Neural progenitor cell (in vitro differentiated cells): ENCODE data around the gene MRO. TPM values are rescaled to one million over a fixed set of nuclear protein-coding genes. Genes with fewer than 3 reads are reported as not detected.

Experiments
- DNase-seq: peaks from one replicate; pipeline ENCODE4 v3.0.0-alpha.2; 2016; ENCODE audit warnings: low spot score
- H2AFZ ChIP-seq: fragments of 200-600 bp; sonication (generic); replicated peaks from 2 replicates; pipeline ENCODE4 v1.6.1; 2016; ENCODE audit warnings: antibody characterized with exemption
- H3F3A ChIP-seq: fragments of 200-600 bp; sonication (generic); 2 replicates; pipeline ENCODE4 v1.6.1; 2016; ENCODE audit warnings: antibody characterized with exemption, low read depth
- H3K27ac ChIP-seq: fragments of 200-600 bp; sonication (generic); 2 replicates; pipeline ENCODE4 v1.5.1; 2016; ENCODE audit warnings: mild to moderate bottlenecking
- H3K27me3 ChIP-seq: fragments of 200-600 bp; sonication (generic); 2 replicates; pipeline ENCODE4 v1.6.1; 2016; ENCODE audit warnings: mild to moderate bottlenecking, moderate library complexity
- H3K36me3 ChIP-seq: fragments of 200-600 bp; sonication (generic); 2 replicates; pipeline ENCODE4 v1.5.1; 2016
- H3K4me1 ChIP-seq: fragments of 200-600 bp; sonication (generic); 2 replicates; pipeline ENCODE4 v1.6.1; 2016; ENCODE audit warnings: mixed run types
- H3K4me2 ChIP-seq: fragments of 200-600 bp; sonication (generic); 2 replicates; pipeline ENCODE4 v1.6.1; 2016
- H3K4me3 ChIP-seq: fragments of 200-600 bp; sonication (generic); 2 replicates; pipeline ENCODE4 v1.5.1; 2016
- H3K79me2 ChIP-seq: fragments of 200-600 bp; sonication (generic); 2 replicates; pipeline ENCODE4 v1.6.1; 2016; ENCODE audit warnings: low read depth
- H3K9ac ChIP-seq: fragments of 200-600 bp; sonication (generic); 2 replicates; pipeline ENCODE4 v1.6.1; 2016
- H3K9me3 ChIP-seq: fragments of 200-600 bp; sonication (generic); 2 replicates; pipeline ENCODE4 v1.5.1; 2016; ENCODE audit warnings: low read depth
- H4K20me1 ChIP-seq: fragments of 200-600 bp; sonication (generic); 2 replicates; pipeline ENCODE4 v1.6.1; 2016; ENCODE audit warnings: low read depth
- H3K27ac Mint-ChIP-seq: 3 replicates; pipeline ENCODE4 v1.8.0; 2021; ENCODE audit warnings: mixed read lengths
- H3K27me3 Mint-ChIP-seq: 2 replicates; pipeline ENCODE4 v1.8.0; 2022; ENCODE audit warnings: low read depth, mild to moderate bottlenecking, inconsistent platforms, moderate library complexity, mixed read lengths; ENCODE audit not compliant: insufficient read depth
- H3K36me3 Mint-ChIP-seq: 3 replicates; pipeline ENCODE4 v1.8.0; 2021; ENCODE audit warnings: mixed read lengths
- H3K4me1 Mint-ChIP-seq: 3 replicates; pipeline ENCODE4 v1.8.0; 2021; ENCODE audit warnings: mixed read lengths
- H3K4me3 Mint-ChIP-seq: 3 replicates; pipeline ENCODE4 v1.8.0; 2021; ENCODE audit warnings: mild to moderate bottlenecking, moderate library complexity, mixed read lengths
- H3K9me3 Mint-ChIP-seq: 3 replicates; pipeline ENCODE4 v1.8.0; 2020; ENCODE audit warnings: mixed read lengths
- EZH2 ChIP-seq: fragments of 200-600 bp; sonication (generic); IDR thresholded peaks from 2 replicates; pipeline ENCODE4 v1.6.1; 2017; ENCODE audit warnings: antibody characterized with exemption, mild to moderate bottlenecking, moderate library complexity
- EZH2phosphoT487 ChIP-seq: fragments of 200-600 bp; sonication (generic); IDR thresholded peaks from 2 replicates; pipeline ENCODE4 v1.6.1; 2017; ENCODE audit warnings: antibody characterized with exemption
- total RNA-seq: library from RNA; depleted of rRNA; stranded (reverse); fragments of >200 nt; gene quantifications from 2 replicates; pipeline ENCODE4 v1.2.3, GENCODE V29; 2015; ENCODE audit warnings: low replicate concordance
- TF ChIP-seq, protein P1 (sequence below): fragments of 200-600 bp; sonication (generic); IDR thresholded peaks from 2 replicates; pipeline ENCODE4 v1.5.1; 2017; ENCODE audit warnings: antibody characterized with exemption, mild to moderate bottlenecking

The MRO gene
- total RNA-seq, 1 donor from 2014 or later: not detected

GRCh38 chr18:50802141-50802540, 17.7 kb downstream of the MRO start:
- no peaks in the 10 kb centered on the region for H3K4me1 ChIP-seq
- H3K9ac ChIP-seq: no peak overlapping the region
- H2AFZ ChIP-seq: no peak overlapping the region
- no peak overlapping the region for H3K4me3 ChIP-seq
- no peaks in the 10 kb centered on the region for H3K4me1 Mint-ChIP-seq
- no peaks in the 10 kb centered on the region for H3F3A ChIP-seq
- H3K4me3 Mint-ChIP-seq: no peak overlapping the region
- H3K27me3 ChIP-seq: no peaks in the 10 kb centered on the region
- no peaks in the 10 kb centered on the region for H3K79me2 ChIP-seq
- H3K9me3 Mint-ChIP-seq: no peaks in the 10 kb centered on the region
- H3K36me3 Mint-ChIP-seq: no peaks in the 10 kb centered on the region
- no peak overlapping the region for H3K27ac Mint-ChIP-seq
- TF ChIP-seq EZH2 (no peak), EZH2phosphoT487 (no peak)
- TF ChIP-seq, protein P1, sequence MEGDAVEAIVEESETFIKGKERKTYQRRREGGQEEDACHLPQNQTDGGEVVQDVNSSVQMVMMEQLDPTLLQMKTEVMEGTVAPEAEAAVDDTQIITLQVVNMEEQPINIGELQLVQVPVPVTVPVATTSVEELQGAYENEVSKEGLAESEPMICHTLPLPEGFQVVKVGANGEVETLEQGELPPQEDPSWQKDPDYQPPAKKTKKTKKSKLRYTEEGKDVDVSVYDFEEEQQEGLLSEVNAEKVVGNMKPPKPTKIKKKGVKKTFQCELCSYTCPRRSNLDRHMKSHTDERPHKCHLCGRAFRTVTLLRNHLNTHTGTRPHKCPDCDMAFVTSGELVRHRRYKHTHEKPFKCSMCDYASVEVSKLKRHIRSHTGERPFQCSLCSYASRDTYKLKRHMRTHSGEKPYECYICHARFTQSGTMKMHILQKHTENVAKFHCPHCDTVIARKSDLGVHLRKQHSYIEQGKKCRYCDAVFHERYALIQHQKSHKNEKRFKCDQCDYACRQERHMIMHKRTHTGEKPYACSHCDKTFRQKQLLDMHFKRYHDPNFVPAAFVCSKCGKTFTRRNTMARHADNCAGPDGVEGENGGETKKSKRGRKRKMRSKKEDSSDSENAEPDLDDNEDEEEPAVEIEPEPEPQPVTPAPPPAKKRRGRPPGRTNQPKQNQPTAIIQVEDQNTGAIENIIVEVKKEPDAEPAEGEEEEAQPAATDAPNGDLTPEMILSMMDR: no peak
- H3K27ac ChIP-seq: no peak overlapping the region
- H3K36me3 ChIP-seq: no peaks in the 10 kb centered on the region
- H3K27me3 Mint-ChIP-seq: peaks cover 2% of the 10 kb centered on the region
- no peaks in the 10 kb centered on the region for H3K9me3 ChIP-seq
- no peak for DNase-seq
- H4K20me1 ChIP-seq: no peaks in the 10 kb centered on the region
- H3K4me2 ChIP-seq: no peak overlapping the region

GRCh38 chr18:50797142-50797541, 22.7 kb downstream of the MRO start:
- Histone ChIP-seq H3K4me1 (no peaks in the 10 kb centered on the region), H3K36me3 (no peaks in the 10 kb centered on the region), H3K27me3 (no peaks in the 10 kb centered on the region), H3K27ac (no peak overlapping the region), H4K20me1 (no peaks in the 10 kb centered on the region), H3K4me2 (no peak overlapping the region), H3F3A (no peaks in the 10 kb centered on the region), H3K9me3 (no peaks in the 10 kb centered on the region), H3K4me3 (no peak overlapping the region), H3K9ac (no peak overlapping the region), H3K79me2 (no peaks in the 10 kb centered on the region), H2AFZ (no peak overlapping the region)
- no peak overlapping the region for H3K27ac Mint-ChIP-seq
- H3K9me3 Mint-ChIP-seq: no peaks in the 10 kb centered on the region
- H3K36me3 Mint-ChIP-seq: no peaks in the 10 kb centered on the region
- no peaks in the 10 kb centered on the region for H3K27me3 Mint-ChIP-seq
- peaks cover 6% of the 10 kb centered on the region for H3K4me1 Mint-ChIP-seq
- no peak overlapping the region for H3K4me3 Mint-ChIP-seq
- no peak for DNase-seq
- no peak for TF ChIP-seq EZH2phosphoT487
- TF ChIP-seq EZH2: no peak
- TF ChIP-seq, protein P1: no peak

DNA sequence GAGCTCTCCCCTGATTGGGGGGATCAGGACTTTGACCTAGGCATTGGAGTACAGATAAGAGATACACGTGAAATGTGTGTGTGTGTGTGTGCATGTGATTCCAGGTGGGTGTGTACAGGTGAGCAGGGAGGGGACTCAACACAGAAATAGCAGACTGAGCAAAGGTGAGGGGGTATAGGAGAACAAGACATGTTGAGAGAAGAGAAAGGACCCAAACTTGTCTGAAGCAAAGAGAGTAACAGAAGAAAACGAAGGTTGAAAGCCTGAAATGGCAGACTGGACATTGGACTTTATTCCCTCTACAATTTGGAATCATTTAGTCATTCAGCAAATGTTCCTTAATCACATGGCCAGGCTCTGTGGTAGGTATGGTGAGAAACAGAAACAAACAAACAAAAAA, 23.3 kb downstream of the MRO start:
- Histone ChIP-seq H3K4me3 (no peak overlapping the region), H3F3A (no peaks in the 10 kb centered on the region), H3K27ac (no peak overlapping the region), H3K4me1 (no peaks in the 10 kb centered on the region), H3K36me3 (no peaks in the 10 kb centered on the region), H3K4me2 (no peak overlapping the region), H4K20me1 (no peaks in the 10 kb centered on the region), H2AFZ (no peak overlapping the region), H3K9ac (no peak overlapping the region), H3K79me2 (no peaks in the 10 kb centered on the region), H3K27me3 (no peaks in the 10 kb centered on the region), H3K9me3 (no peaks in the 10 kb centered on the region)
- no peak overlapping the region for H3K27ac Mint-ChIP-seq
- TF ChIP-seq EZH2phosphoT487 (no peak), EZH2 (no peak)
- TF ChIP-seq, protein P1: no peak
- H3K4me1 Mint-ChIP-seq: peaks cover 10% of the 10 kb centered on the region
- H3K9me3 Mint-ChIP-seq: no peaks in the 10 kb centered on the region
- no peak for DNase-seq
- no peaks in the 10 kb centered on the region for H3K36me3 Mint-ChIP-seq
- no peaks in the 10 kb centered on the region for H3K27me3 Mint-ChIP-seq
- no peak overlapping the region for H3K4me3 Mint-ChIP-seq
